Left renal pelvis (tissue), 4 donors: ENCODE measurements around the gene ERP27. TPM values are rescaled to one million over a fixed set of nuclear protein-coding genes. Genes with fewer than 3 reads are reported as not detected.

Experiments
- DNase-seq, 4 donors: peaks; one replicate each; pipeline ENCODE4 v3.0.0-alpha.2; 2013; ENCODE audit warnings: low read depth in 4 of 4, low spot score in 3 of 4
- polyA plus RNA-seq, 4 donors: library from polyadenylated mRNA; unstranded; fragments of 120-200 nt; gene quantifications; one replicate each; pipeline ENCODE4 v1.2.1, GENCODE V29; 2013; ENCODE audit not compliant: insufficient read length in 4 of 4

Gene ERP27
- polyA plus RNA-seq, result 10 to 100 TPM in 3 of 4 donors, under 1 TPM in 1; 0.46 to 33.2 (median 28.2) TPM

DNA sequence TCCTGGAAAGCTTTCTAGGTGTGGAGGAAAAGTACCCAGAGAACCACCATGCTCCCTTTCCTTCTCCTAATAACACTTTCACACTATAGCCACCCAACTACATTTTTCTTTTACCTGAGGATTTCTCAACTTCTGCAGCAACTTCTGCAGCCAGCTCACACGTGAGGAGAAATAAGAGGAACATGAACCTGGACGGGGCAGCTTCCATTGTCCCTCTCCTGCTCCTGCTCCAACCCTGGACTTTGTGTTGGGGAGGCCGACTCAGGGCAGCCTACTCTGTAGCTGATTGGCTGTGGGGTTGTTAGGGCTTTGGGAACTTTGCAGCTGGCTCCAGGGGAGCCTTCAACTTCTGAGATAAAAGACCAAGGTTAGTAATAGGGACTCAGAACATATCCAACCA is at the start of gene ERP27:
TSS of gene ERP27 (minus strand) at position 237 of the 400 bp plus-strand sequence. CDS start at position 208, 29 bp downstream.
- no peak for DNase-seq

DNA sequence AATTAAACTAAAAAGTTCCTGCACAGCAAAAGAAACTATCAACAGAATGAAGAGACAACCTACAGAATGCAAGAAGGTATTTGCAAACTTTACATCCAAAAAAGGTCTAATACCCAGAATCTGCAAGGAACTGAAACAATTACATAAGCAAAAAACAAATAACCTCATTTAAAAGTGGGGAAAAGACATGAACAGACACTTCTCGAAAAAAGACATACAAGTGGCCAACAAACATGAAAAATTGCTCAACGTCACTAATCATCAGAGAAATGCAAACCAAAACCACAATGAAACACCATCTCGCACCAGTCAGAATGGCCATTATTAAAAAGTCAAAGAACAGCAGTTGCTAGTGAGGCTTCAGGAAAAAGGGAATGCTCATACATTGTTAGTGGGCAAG is 49.7 kb upstream of the ERP27 start:
- DNase-seq, result no peak

- DNase-seq, result no peak
These were observed 48.1 kb upstream of the ERP27 start for GRCh38 chr12:14986449-14986848.

GRCh38 chr12:14984766-14985285 is 46.5 kb upstream of the ERP27 start:
- DNase-seq, result no peak

DNA sequence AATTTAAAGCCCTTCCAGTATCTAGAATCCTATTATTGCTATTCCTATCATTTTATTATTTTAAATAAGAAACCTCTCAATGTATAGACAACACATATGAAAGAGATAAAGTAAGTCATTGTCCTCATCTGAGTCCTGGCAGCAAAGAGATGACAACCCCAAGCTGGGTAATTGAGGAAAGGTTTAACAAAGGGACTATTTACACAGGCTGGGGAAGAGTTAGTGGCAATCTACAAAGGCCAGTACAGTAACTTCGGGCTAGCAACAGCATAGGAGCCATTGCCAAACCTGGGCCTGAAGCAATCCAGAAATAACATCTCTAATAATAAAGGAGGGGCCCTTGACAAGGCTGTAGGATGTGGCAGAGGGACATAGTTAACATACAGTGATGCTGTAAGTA is 45.7 kb upstream of the ERP27 start:
- DNase-seq, result no peak

- DNase-seq, result no peak
These were observed 44.7 kb upstream of the ERP27 start for GRCh38 chr12:14982991-14983390.

DNA sequence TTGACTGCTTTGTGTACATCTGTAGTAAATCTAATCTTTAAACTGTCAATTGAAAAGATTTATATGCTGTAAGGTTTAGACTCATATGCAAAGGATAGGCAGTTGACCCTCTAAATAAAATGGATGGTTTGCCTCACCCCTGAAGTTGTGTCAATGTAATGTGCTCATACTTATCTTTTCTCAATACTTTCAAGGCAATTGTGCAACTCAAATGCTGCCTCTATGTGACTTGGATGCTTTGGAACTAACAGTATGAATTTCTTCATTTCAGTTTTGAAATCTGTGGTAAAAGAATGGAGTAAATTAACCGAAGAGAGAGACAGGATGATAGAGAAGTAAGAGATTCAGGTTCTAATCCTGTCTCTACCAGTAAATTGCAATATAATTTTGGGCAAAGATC is 44.2 kb upstream of the ERP27 start:
- DNase-seq, result no peak

DNA sequence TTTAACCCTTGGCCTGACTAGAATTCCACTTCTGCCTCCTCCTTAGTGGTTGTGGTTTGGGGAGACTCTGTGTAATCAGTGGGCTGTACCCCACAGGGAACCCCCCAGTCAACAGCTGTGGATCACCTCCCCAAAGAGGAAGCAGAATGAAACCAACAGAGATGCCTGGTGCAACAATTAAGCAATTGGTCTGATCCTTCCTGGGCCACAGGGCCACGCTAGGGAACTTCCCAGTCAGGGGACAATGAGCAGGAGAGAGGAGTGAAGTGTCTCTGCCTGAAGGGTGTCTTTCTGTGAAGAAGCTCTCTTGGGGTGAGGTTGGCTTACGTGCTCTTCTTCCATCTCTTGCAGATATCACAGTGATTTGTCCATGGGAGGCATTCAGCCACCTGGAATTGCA is 42.7 kb upstream of the ERP27 start:
- no peak for DNase-seq

- no peak for DNase-seq
These were observed 41.1 kb upstream of the ERP27 start for GRCh38 chr12:14979468-14979867.

GRCh38 chr12:14976658-14977057 is 38.3 kb upstream of the ERP27 start:
- DNase-seq, result no peak

DNA sequence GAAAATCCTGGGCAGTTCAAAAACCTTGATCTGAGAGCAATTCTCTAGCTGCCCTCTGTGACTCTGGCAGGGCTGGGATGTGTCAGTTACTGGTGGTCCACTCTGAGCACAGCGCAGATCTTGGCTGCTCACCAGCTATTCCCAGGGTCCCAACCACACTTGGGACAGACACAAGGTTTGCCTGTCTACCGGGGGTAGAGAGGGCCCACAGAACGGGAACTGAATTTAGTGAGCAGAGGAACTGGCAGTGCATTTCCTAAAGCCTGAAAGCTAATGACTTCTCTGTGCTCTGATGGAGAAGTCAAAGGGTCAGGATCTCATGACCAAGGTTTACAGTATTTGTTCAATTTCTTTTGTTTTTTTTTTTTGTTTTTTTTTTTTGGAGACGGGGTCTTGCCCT is 37.1 kb upstream of the ERP27 start:
- no peak for DNase-seq

GRCh38 chr12:14974633-14975032 is 36.3 kb upstream of the ERP27 start:
- no peak for DNase-seq

DNA sequence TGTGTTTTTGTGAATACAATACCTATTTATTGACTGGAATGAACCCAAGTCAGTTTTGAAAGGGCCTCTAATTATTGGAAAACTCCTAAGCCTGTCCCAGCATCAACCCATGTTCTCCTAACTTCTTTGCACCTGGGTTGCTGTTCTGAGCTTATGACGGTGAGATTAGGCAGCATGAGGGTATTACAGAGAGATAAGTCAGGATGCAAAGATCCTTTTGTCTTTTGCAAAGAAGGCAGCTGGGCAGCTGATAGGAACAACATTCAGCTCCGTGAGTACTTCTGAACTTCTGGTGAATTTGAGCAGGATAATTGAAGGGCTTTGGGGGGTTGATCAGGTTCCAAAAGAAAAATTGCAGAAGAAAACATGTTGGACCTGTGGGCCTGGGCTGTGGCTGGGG is 34.5 kb upstream of the ERP27 start, which contains the start of gene PDE6H:
TSS of gene PDE6H (plus strand) at position 227 of the 400 bp plus-strand sequence. CDS start 4,971 bp downstream, outside the sequence.
- no peak for DNase-seq

- DNase-seq, result no peak
These were observed 32.1 kb upstream of the ERP27 start for GRCh38 chr12:14970473-14970872.

- no peak for DNase-seq
These were observed 30.1 kb upstream of the ERP27 start for GRCh38 chr12:14968478-14968877.

DNA sequence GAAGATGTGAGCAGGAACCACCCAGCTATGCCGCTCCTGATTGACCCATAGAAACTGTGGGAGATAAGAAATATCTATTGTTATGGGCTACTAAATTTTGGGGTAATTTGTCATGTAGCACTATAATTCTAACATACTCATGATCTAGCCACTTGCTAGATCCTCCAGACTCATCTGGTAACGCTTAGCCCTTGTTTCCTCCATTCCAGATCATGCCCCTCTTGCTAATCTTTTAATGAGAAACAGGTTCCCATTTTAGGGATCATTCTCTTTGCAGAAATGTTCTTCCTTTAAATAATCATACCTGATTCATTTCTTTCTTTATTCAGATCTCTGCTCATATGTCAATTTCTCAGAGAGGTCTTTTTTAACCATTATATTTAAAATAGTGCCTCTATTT is 26.9 kb upstream of the ERP27 start:
- no peak for DNase-seq

DNA sequence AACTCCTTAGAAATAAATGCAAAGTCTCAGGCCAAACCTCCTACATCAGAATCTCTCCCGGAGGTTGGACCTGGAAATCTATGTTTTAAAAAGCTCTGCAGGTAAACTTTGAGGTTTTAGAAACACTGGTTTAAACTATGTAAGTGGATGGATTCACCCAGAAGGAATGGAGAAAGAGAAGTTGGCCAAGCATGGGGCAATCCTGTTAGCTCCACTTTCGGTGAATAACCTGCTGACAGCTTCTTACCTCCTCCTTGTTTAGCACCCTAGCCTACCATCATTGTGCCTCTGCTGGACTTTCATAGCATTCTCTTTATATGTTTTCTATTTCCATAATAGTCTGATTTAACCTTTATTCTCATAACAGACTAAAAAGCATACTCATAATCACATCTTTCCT is 26.1 kb upstream of the ERP27 start:
- DNase-seq, result no peak

GRCh38 chr12:14963520-14963919 is 25.2 kb upstream of the ERP27 start:
- no peak for DNase-seq

DNA sequence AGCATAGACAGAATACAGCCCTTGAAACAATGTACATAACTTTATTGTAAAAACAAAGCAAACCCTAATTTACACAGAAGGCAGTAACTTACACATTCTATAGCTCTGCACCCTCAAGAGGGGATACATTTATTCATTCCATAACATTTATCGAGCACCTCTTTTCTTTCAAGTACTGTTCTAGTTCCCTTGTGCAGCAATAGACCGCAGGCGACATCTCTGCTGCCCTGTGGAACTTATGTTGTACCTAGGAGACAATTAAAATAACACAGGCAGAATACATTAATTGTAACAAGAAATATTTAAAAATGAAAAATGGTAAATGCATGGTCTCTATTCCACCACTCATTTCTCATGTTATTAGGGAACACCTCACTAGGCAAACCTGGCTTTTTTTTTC is 24.5 kb upstream of the ERP27 start:
- DNase-seq, result no peak

DNA sequence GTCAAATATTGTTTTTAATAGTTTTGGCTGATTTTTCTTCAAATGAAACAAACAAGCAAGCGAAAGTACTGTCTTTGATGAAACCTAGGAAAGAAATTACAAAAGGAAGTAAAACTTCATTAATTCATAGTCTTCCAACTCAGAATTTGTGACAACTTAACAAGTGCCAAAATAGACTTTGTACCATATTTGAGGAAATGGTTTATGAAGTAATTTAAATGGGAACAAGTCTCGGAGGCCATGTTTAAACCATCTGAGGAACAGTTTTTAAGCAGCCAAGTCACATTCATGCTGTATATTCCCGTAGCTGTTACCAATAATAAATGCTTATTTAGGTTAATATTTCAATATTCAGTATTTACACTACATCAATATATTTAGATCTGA is 23.8 kb upstream of the ERP27 start:
- DNase-seq, result no peak

- no peak for DNase-seq
These were observed 23.3 kb upstream of the ERP27 start, which contains the start of gene ARHGDIB for GRCh38 chr12:14961466-14962152. TSS of gene ARHGDIB (minus strand) at chr12:14961601. CDS start at chr12:14950712, 10,889 bp downstream.
